Fibroblast of the aortic adventitia (primary cell): ENCODE measurements around the gene ZNF516. TPM values are rescaled to one million over a fixed set of nuclear protein-coding genes. Genes with fewer than 3 reads are reported as not detected.

Experiments
- DNase-seq: peaks from one replicate; pipeline ENCODE4 v3.0.0-alpha.2; 2010; ENCODE audit warnings: low read depth
- H3K4me3 ChIP-seq: 2 replicates; pipeline ENCODE4 v1.5.1; 2011; ENCODE audit warnings: low read depth, mild to moderate bottlenecking, control low read depth, low read length, moderate library complexity
- CTCF ChIP-seq: IDR thresholded peaks from 2 replicates; pipeline ENCODE4 v1.5.1; 2011; ENCODE audit warnings: mild to moderate bottlenecking, low read length, control low read depth, inconsistent platforms; ENCODE audit not compliant: insufficient read depth
- total RNA-seq: library from RNA; depleted of rRNA; stranded (reverse); fragments of >200 nt; gene quantifications from 2 replicates; pipeline ENCODE4 v1.2.3, GENCODE V29; 2012; ENCODE audit warnings: low replicate concordance

ZNF516 gene
- total RNA-seq, 1 donor: 21.9 TPM

GRCh38 chr18:76407681-76408080 is 87.4 kb downstream of the ZNF516 start:
- TF ChIP-seq CTCF: no peak
- no peak for DNase-seq

DNA sequence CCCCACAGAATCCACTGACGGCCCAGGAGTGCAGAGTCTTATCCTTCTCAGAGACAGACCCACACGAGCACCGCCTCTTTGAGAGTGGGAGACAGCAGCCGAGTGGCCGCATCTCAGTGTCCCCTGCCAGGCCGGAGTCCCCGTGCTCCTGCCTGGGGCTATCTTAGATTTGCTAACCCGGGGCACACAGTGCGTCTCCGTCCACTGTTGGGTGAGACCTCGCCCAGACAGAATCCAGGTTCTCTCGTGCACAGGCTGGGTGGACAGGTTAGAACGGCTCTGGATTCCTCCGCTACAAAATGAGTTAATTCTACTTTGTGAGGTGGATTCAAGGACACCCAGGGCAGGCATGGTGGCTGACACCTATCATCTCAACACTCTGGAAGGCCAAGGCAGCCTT is 88.3 kb downstream of the ZNF516 start:
- H3K4me3 ChIP-seq: no peak overlapping the region
- no peak for DNase-seq
- no peak for TF ChIP-seq CTCF

More at GRCh38 chr18:76407681-76408080, 87.4 kb downstream of the ZNF516 start:
- no peak overlapping the region for H3K4me3 ChIP-seq

- H3K4me3 ChIP-seq: no peak overlapping the region
- peak; percentile 60 for DNase-seq
- TF ChIP-seq CTCF: peak; percentile 50
Observed at GRCh38 chr18:76405681-76406356, 89.2 kb downstream of the ZNF516 start.

DNA sequence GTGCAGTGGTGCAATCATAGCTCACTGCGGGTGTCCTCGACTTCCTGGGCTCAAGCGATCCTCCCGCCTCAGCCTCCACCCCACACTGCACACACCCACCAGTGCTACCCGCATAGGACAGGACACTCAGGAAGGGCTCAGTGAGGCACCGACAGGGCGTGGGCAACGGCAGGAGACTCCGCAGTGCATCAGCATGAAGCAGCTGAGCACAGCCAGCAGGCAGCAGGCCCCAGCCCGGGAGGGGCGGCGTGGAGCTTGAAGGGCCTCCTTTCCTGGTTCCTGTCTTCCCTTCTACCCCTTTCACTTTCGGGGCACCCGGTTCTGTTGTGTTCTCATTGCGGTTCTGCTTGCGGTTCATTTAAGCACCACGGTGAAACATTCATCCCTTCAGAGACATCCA is 89.8 kb downstream of the ZNF516 start:
- no peak for TF ChIP-seq CTCF
- H3K4me3 ChIP-seq: no peak overlapping the region
- no peak for DNase-seq

- no peak overlapping the region for H3K4me3 ChIP-seq
- no peak for DNase-seq
- TF ChIP-seq CTCF: no peak
Observed at GRCh38 chr18:76404345-76404831, 90.7 kb downstream of the ZNF516 start.

DNA sequence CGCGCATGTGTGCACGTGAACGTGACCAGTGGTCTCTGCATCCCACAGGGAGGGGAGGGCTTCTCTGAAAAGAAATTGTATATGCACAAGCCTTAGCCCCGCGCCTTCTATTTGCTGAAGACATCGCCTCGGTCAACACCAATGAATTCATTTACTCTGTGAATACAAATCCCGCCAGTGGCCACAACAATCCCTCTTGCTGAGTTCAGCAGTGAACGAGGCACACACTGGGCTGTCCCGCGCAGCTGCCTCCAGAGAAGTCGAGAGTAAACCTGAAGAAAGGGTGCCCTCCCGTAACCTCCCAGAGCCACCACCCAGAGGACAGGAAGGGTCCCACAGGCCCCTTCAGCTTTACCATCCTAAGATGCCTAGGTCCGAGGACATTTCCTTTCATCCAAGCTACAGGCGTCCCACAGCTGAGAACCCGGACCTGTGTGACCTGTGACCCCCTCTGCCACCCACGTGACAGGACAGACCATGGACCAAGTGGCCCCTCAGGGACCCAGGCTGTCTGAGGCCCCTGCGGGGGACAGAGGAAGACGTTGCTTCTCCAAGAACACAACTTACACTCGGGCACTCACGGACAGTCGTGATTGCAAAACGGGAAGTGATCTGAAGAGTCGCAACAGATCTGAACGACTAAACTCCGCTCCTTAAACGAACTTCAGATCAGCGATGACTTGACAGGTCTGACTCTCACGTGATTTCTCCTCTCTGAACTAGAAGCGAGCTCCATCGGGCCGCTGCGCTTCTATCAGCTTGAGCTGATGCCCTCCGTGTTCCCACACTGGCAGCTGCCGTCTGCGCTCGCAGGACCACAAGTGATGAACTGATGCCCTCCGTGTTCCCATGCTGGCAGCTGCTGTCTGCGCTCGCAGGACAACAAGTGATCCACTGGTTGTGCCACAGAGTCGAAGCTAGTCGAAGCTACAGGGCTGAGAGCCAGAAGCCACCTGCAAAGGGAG is 92.7 kb downstream of the ZNF516 start:
- no peak for DNase-seq
- TF ChIP-seq CTCF: no peak
- no peak overlapping the region for H3K4me3 ChIP-seq
